Endothelial cell of umbilical vein (primary cell): ENCODE results near the gene PACSIN2.

Source experiments
- CTCF ChIP-seq, 2 donors: IDR thresholded peaks; 1 replicate in 1 of 2; 2 replicates in 1 of 2; pipeline ENCODE4 v1.5.1; 2011; ENCODE audit warnings: low read length in 2 of 2, mild to moderate bottlenecking in 2 of 2, moderate library complexity in 2 of 2, control low read depth in 1 of 2, inconsistent platforms in 1 of 2, low read depth in 1 of 2; ENCODE audit not compliant: insufficient read depth in 1 of 2; ENCODE audit errors: extremely low read depth in 1 of 2
- EZH2 ChIP-seq: IDR thresholded peaks from 2 replicates; pipeline ENCODE4 v1.6.1; 2012; ENCODE audit warnings: borderline replicate concordance, low read depth, mild to moderate bottlenecking, moderate library complexity, low read length, inconsistent platforms; ENCODE audit not compliant: severe bottlenecking
- FOS ChIP-seq: IDR thresholded peaks from 2 replicates; pipeline ENCODE4 v1.6.1; 2011; ENCODE audit warnings: mild to moderate bottlenecking, low read length, moderate library complexity, borderline replicate concordance; ENCODE audit not compliant: insufficient read depth
- GATA2 ChIP-seq: IDR thresholded peaks from 2 replicates; pipeline ENCODE4 v1.7.0; 2011; ENCODE audit warnings: low read depth, mild to moderate bottlenecking, moderate library complexity, mixed read lengths, low read length; ENCODE audit not compliant: insufficient read length, insufficient read depth
- JUN ChIP-seq: IDR thresholded peaks from 2 replicates; pipeline ENCODE4 v1.6.1; 2011; ENCODE audit warnings: borderline replicate concordance, low read depth; ENCODE audit not compliant: insufficient read length, insufficient read depth
- MAX ChIP-seq: IDR thresholded peaks from 2 replicates; pipeline ENCODE4 v1.6.1; 2011; ENCODE audit not compliant: insufficient read depth, insufficient read length
- MYC ChIP-seq: IDR thresholded peaks from one replicate; pipeline ENCODE4 v1.6.1; 2011; ENCODE audit warnings: mild to moderate bottlenecking, low read depth, low read length
- POLR2A ChIP-seq: IDR thresholded peaks from 2 replicates; pipeline ENCODE4 v1.6.1; 2012; ENCODE audit warnings: low read depth, mild to moderate bottlenecking, control low read depth, low read length
- POLR2AphosphoS5 ChIP-seq: IDR thresholded peaks from 2 replicates; pipeline ENCODE4 v1.6.1; 2012; ENCODE audit warnings: low read depth, mild to moderate bottlenecking, control low read depth, low read length, moderate library complexity; ENCODE audit not compliant: insufficient read depth

GRCh38 chr22:42901790-42902508 is 113.0 kb downstream of the PACSIN2 start:
- TF ChIP-seq CTCF (IDR thresholded peaks at IDR 0.05; ENCODE audit: extremely low read depth in 1 of 2, insufficient read depth in 1 of 2, low read depth in 1 of 2, low read length in 2 of 2) (peak; percentile 14 to 29), POLR2A (no peak), POLR2AphosphoS5 (no peak), EZH2 (no peak), JUN (no peak), MAX (no peak), MYC (no peak), GATA2 (no peak), FOS (no peak)
